IMR-90 (cell line): ENCODE results near the gene SH2D1B. TPM values are rescaled to one million over a fixed set of nuclear protein-coding genes. Genes with fewer than 3 reads are reported as not detected.

Source experiments
- ATAC-seq: fragments of 200-7000 bp; cut with Tn5 transposase; 2 replicates; pipeline ENCODE4 v1.9.1; 2020; ENCODE audit warnings: low read depth, mild to moderate bottlenecking, moderate library complexity
- BruUV-seq: library from RNA; stranded (reverse); fragments of 400-500 nt; replicated peaks from 2 replicates; lab custom pipeline; 2021; lab: Mats Ljungman, UMichigan
- CTCF ChIA-PET: fragments of 300-600 bp; formaldehyde crosslinking; extraction: SDS; loops from one replicate; lab custom pipeline; 2021; ENCODE audit warnings: antibody characterized with exemption; lab: Yijun Ruan, JAX
- POLR2A ChIA-PET: fragments of 300-600 bp; sonication (Branson Sonifier 250); formaldehyde crosslinking; loops from one replicate; lab custom pipeline; 2022; ENCODE audit warnings: antibody characterized with exemption; ENCODE audit not compliant: unreplicated experiment; lab: Charles Lee
- DNase-seq: peaks from one replicate; pipeline ENCODE4 v3.0.0; 2013
- H2AFZ ChIP-seq: replicated peaks from 2 replicates; pipeline ENCODE3; 2013; ENCODE audit warnings: low read length, mild to moderate bottlenecking; ENCODE audit not compliant: poor library complexity
- H2AK5ac ChIP-seq: 2 replicates; pipeline ENCODE4 v1.6.1; 2013; ENCODE audit warnings: low read depth, low read length, inconsistent platforms
- H2AK9ac ChIP-seq: replicated peaks from 2 replicates; pipeline ENCODE3; 2013; ENCODE audit warnings: mild to moderate bottlenecking, low read depth, low read length, moderate library complexity; ENCODE audit not compliant: poor library complexity
- H2BK120ac ChIP-seq: 2 replicates; pipeline ENCODE4 v1.6.1; 2013; ENCODE audit warnings: low read depth, low read length, inconsistent platforms
- H2BK15ac ChIP-seq: 3 replicates; pipeline ENCODE4 v1.6.1; 2013; ENCODE audit warnings: low read depth, low read length, inconsistent platforms
- H2BK20ac ChIP-seq: 2 replicates; pipeline ENCODE4 v1.6.1; 2013; ENCODE audit warnings: low read depth, mild to moderate bottlenecking, inconsistent platforms, low read length, moderate library complexity
- H2BK5ac ChIP-seq: 2 replicates; pipeline ENCODE4 v1.6.1; 2013; ENCODE audit warnings: mild to moderate bottlenecking, low read depth, low read length, inconsistent platforms; ENCODE audit not compliant: poor library complexity, severe bottlenecking
- H3K14ac ChIP-seq: replicated peaks from 2 replicates; pipeline ENCODE4 v1.6.1; 2013; ENCODE audit warnings: low read depth, low read length, inconsistent platforms
- H3K18ac ChIP-seq: 2 replicates; pipeline ENCODE4 v1.6.1; 2013; ENCODE audit warnings: low read depth, low read length, control low read depth
- H3K23ac ChIP-seq: 2 replicates; pipeline ENCODE4 v1.6.1; 2013; ENCODE audit warnings: low read depth, low read length, inconsistent platforms
- H3K27ac ChIP-seq: 2 replicates; pipeline ENCODE4 v1.5.1; 2013; ENCODE audit warnings: mild to moderate bottlenecking, control low read depth, low read length; ENCODE audit not compliant: insufficient read depth
- H3K27me3 ChIP-seq: 2 replicates; pipeline ENCODE4 v1.6.1; 2013; ENCODE audit warnings: low read length; ENCODE audit not compliant: control insufficient read depth, insufficient read depth
- H3K36me3 ChIP-seq: 2 replicates; pipeline ENCODE4 v1.6.1; 2013; ENCODE audit warnings: low read length, mixed read lengths; ENCODE audit not compliant: control insufficient read depth, insufficient read depth
- H3K4ac ChIP-seq: 2 replicates; pipeline ENCODE4 v1.6.1; 2013; ENCODE audit warnings: low read depth, low read length, inconsistent platforms
- H3K4me1 ChIP-seq: 2 replicates; pipeline ENCODE4 v1.6.1; 2013; ENCODE audit warnings: low read length, mixed read lengths; ENCODE audit not compliant: control insufficient read depth, insufficient read depth
- H3K4me2 ChIP-seq: 2 replicates; pipeline ENCODE4 v1.6.1; 2013; ENCODE audit warnings: low read depth, mild to moderate bottlenecking, control low read depth, low read length, moderate library complexity
- H3K4me3 ChIP-seq: 2 replicates; pipeline ENCODE4 v1.5.1; 2013; ENCODE audit warnings: low read depth, mild to moderate bottlenecking, control low read depth, low read length, moderate library complexity; ENCODE audit not compliant: insufficient read depth
- H3K56ac ChIP-seq: 2 replicates; pipeline ENCODE4 v1.6.1; 2013; ENCODE audit warnings: low read length, inconsistent platforms; ENCODE audit not compliant: insufficient read depth; ENCODE audit errors: extremely low read depth
- H3K79me1 ChIP-seq, 2 experiments: 2 replicates each; pipeline ENCODE4 v1.6.1; 2013; ENCODE audit warnings: low read length in 2 of 2, inconsistent platforms in 1 of 2, low read depth in 1 of 2
- H3K9ac ChIP-seq: 2 replicates; pipeline ENCODE4 v1.6.1; 2013; ENCODE audit warnings: low read depth, low read length, control low read depth
- H3K9me1 ChIP-seq: 2 replicates; pipeline ENCODE4 v1.6.1; 2013; ENCODE audit warnings: low read length, inconsistent platforms; ENCODE audit not compliant: insufficient read depth
- H3K9me3 ChIP-seq: 2 replicates; pipeline ENCODE4 v1.6.1; 2013; ENCODE audit warnings: low read length; ENCODE audit not compliant: control insufficient read depth, insufficient read depth
- H4K20me1 ChIP-seq: 2 replicates; pipeline ENCODE4 v1.6.1; 2013; ENCODE audit warnings: low read length, inconsistent platforms; ENCODE audit not compliant: insufficient read depth
- H4K5ac ChIP-seq: 2 replicates; pipeline ENCODE4 v1.6.1; 2013; ENCODE audit warnings: mild to moderate bottlenecking, low read depth, low read length, control low read depth
- H4K8ac ChIP-seq, 2 experiments: 2 replicates each; pipeline ENCODE4 v1.6.1; 2013; ENCODE audit warnings: low read depth in 2 of 2, low read length in 2 of 2, control low read depth in 1 of 2, inconsistent platforms in 1 of 2
- H4K91ac ChIP-seq: 2 replicates; pipeline ENCODE4 v1.6.1; 2013; ENCODE audit warnings: low read depth, low read length, inconsistent platforms; ENCODE audit not compliant: insufficient read depth
- BHLHE40 ChIP-seq: fragments of 150-350 bp; IDR thresholded peaks from 2 replicates; pipeline ENCODE4 v1.6.1; 2016; ENCODE audit warnings: mild to moderate bottlenecking, low read depth, low read length
- CEBPB ChIP-seq: IDR thresholded peaks from 2 replicates; pipeline ENCODE4 v1.6.1; 2012; ENCODE audit warnings: low read depth, low read length, improper control_type of control experiment
- CHD1 ChIP-seq: IDR thresholded peaks from 2 replicates; pipeline ENCODE4 v1.6.1; 2012; ENCODE audit warnings: low read depth, low read length, improper control_type of control experiment
- MAFK ChIP-seq: IDR thresholded peaks from 2 replicates; pipeline ENCODE4 v1.6.1; 2012; ENCODE audit warnings: low read depth, low read length, improper control_type of control experiment
- MAZ ChIP-seq: IDR thresholded peaks from 2 replicates; pipeline ENCODE4 v1.6.1; 2012; ENCODE audit warnings: low read depth, mild to moderate bottlenecking, low read length, improper control_type of control experiment, moderate library complexity, borderline replicate concordance
- MXI1 ChIP-seq: IDR thresholded peaks from 2 replicates; pipeline ENCODE4 v1.6.1; 2012; ENCODE audit warnings: low read depth, mild to moderate bottlenecking, low read length, moderate library complexity, borderline replicate concordance
- NFE2L2 ChIP-seq: fragments of 150-350 bp; IDR thresholded peaks from 2 replicates; pipeline ENCODE4 v1.6.1; 2016; ENCODE audit warnings: low read depth, mild to moderate bottlenecking, low read length
- POLR2A ChIP-seq: IDR thresholded peaks from 2 replicates; pipeline ENCODE4 v1.6.1; 2012; ENCODE audit warnings: mild to moderate bottlenecking, low read depth, low read length
- RAD21 ChIP-seq: IDR thresholded peaks from 2 replicates; pipeline ENCODE4 v1.6.1; 2012; ENCODE audit warnings: low read length, improper control_type of control experiment
- RCOR1 ChIP-seq: IDR thresholded peaks from 2 replicates; pipeline ENCODE4 v1.6.1; 2012; ENCODE audit warnings: mild to moderate bottlenecking, low read length, improper control_type of control experiment; ENCODE audit not compliant: insufficient replicate concordance
- RFX5 ChIP-seq: IDR thresholded peaks from 2 replicates; pipeline ENCODE4 v1.8.0; 2012; ENCODE audit warnings: low read depth, mild to moderate bottlenecking, low read length, moderate library complexity
- SMC3 ChIP-seq: fragments of 150-350 bp; IDR thresholded peaks from 2 replicates; pipeline ENCODE4 v1.6.1; 2016; ENCODE audit warnings: low read depth, mild to moderate bottlenecking, antibody characterized with exemption, low read length, moderate library complexity
- WGBS, 2 experiments: methylation state at CpG; one replicate each; pipeline versions ENCODE4 v1.1.5 to v1.1.7; 2013; ENCODE audit warnings: missing lambda C conversion rate in 2 of 2; ENCODE audit not compliant: insufficient read length in 1 of 2; ENCODE audit errors: extremely low coverage in 2 of 2; 5-methylcytosine and 5-hydroxymethylcytosine counted together
- dilution Hi-C: fragments of 300-500 bp; cut with HindIII; formaldehyde crosslinking; loops from one replicate; pipeline ENCODE4 v1.14.3; 2018; ENCODE audit warnings: low sequenced_read_pairs; ENCODE audit not compliant: unreplicated experiment
- in situ Hi-C: fragments of 300-500 bp; cut with MboI; formaldehyde crosslinking; loops from 3 replicates; pipeline ENCODE4 v1.14.3; 2019; ENCODE audit warnings: low sequenced_read_pairs, inconsistent platforms, mixed read lengths
- intact Hi-C: fragments of 100-400 bp; cut with micrococcal nuclease; formaldehyde crosslinking; loops from 2 replicates; pipeline ENCODE4 v1.10.0; 2022
- polyA plus RNA-seq, 3 experiments: library from polyadenylated mRNA; depleted of rRNA; stranded (reverse); fragments of >200 nt; gene quantifications; 2 replicates each; pipeline ENCODE4 v1.2.3, GENCODE V29; 2012; ENCODE audit warnings: low replicate concordance in 1 of 3
- total RNA-seq: library from RNA; depleted of rRNA; stranded (reverse); fragments of >200 nt; gene quantifications from 2 replicates; pipeline ENCODE4 v1.2.3, GENCODE V29; 2012
- TF ChIP-seq, protein P1 (sequence below): fragments of 150-350 bp; IDR thresholded peaks from 2 replicates; pipeline ENCODE4 v1.6.1; 2016; ENCODE audit warnings: low read depth, mild to moderate bottlenecking, low read length, moderate library complexity, borderline replicate concordance
- TF ChIP-seq, protein P2 (sequence below): fragments of 150-350 bp; IDR thresholded peaks from 2 replicates; pipeline ENCODE4 v1.6.1; 2017; ENCODE audit warnings: mild to moderate bottlenecking, antibody characterized with exemption, low read length, low read depth
- TF ChIP-seq, protein P3 (sequence below): conservative IDR thresholded peaks from 2 replicates; pipeline ENCODE4 v1.5.1; 2012; ENCODE audit warnings: mild to moderate bottlenecking, low read depth, low read length, improper control_type of control experiment

Gene SH2D1B
- total and polyA plus RNA-seq, 2 of the 4 experiments (the other 2 are of a cell fraction) = 0.03 to 0.18 TPM

DNA sequence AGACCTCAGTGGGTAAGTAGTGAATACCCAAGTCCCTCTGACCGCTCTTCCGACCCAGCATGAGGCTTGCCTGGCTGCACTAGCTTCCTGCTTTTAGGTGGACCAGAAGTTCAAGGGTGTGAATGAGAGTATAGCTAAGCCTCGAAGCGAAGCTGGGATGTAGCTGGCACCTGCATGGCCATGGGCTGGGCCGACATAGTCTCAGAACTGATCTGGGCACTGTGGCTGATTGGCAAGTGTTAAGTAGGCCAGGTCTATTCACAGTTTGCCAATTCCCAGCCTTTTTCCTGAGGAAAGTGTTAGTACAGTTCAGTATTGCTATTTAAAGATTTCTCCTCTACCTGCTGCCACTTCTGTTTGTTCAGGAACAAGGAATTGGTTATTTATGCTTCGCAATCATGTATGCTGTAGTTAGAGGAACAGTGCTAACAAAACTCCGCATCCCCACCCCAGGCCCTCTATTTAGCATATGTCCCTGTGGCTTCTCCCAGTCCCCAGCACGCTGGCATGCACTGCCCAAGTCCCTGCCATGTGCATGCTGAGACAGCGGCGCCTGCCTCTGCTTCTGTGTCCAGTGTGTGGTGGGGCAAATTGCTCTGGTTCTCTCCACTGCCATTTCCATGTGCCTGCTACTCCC is 51.6 kb downstream of the SH2D1B start:
- Histone ChIP-seq H3K27ac (no peak overlapping the region), H3K9ac (no peak overlapping the region), H2BK15ac (no peak overlapping the region), H3K36me3 (no peaks in the 10 kb centered on the region), H2BK120ac (no peak overlapping the region), H3K9me1 (no peaks in the 10 kb centered on the region; the same call in 1 of the 2 replicates), H4K5ac (no peak overlapping the region), H3K4me2 (no peak overlapping the region), H3K9me3 (no peaks in the 10 kb centered on the region), H4K91ac (no peak overlapping the region), H2AFZ (no peak overlapping the region), H3K23ac (no peak overlapping the region), H4K20me1 (no peaks in the 10 kb centered on the region), H3K4ac (no peak overlapping the region), H3K56ac (no peak overlapping the region), H3K14ac (no peak overlapping the region), H4K8ac (no peak overlapping the region), H3K4me3 (no peak overlapping the region), H3K4me1 (no peaks in the 10 kb centered on the region), H2AK9ac (no peak overlapping the region), H3K18ac (no peak overlapping the region), H2BK20ac (no peak overlapping the region), H3K27me3 (peaks cover 10% of the 10 kb centered on the region), H3K79me1 (no peaks in the 10 kb centered on the region), H2BK5ac (no peak overlapping the region), H2AK5ac (no peak overlapping the region)
- in situ Hi-C loops = no loop called here
- no TSS peak for BruUV-seq
- dilution Hi-C loops = no loop called here
- ATAC-seq = no peak
- intact Hi-C loops = no loop called here
- no peak for DNase-seq
- WGBS, 2 experiments = 74% methylated on average over 3 of the region's 10 CpGs; no CpG with 5 or more reads in 1 of the 2 experiments
- no peak for TF ChIP-seq RCOR1
- TF ChIP-seq NFE2L2 = no peak
- no peak for TF ChIP-seq MXI1
- TF ChIP-seq, protein P1, sequence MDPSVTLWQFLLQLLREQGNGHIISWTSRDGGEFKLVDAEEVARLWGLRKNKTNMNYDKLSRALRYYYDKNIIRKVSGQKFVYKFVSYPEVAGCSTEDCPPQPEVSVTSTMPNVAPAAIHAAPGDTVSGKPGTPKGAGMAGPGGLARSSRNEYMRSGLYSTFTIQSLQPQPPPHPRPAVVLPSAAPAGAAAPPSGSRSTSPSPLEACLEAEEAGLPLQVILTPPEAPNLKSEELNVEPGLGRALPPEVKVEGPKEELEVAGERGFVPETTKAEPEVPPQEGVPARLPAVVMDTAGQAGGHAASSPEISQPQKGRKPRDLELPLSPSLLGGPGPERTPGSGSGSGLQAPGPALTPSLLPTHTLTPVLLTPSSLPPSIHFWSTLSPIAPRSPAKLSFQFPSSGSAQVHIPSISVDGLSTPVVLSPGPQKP = no peak
- TF ChIP-seq CEBPB = no peak
- no peak for TF ChIP-seq CHD1
- no peak for TF ChIP-seq POLR2A
- TF ChIP-seq MAFK = no peak
- TF ChIP-seq, protein P2, sequence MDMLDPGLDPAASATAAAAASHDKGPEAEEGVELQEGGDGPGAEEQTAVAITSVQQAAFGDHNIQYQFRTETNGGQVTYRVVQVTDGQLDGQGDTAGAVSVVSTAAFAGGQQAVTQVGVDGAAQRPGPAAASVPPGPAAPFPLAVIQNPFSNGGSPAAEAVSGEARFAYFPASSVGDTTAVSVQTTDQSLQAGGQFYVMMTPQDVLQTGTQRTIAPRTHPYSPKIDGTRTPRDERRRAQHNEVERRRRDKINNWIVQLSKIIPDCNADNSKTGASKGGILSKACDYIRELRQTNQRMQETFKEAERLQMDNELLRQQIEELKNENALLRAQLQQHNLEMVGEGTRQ = no peak
- no peak for TF ChIP-seq MAZ
- no peak for TF ChIP-seq RFX5
- no peak for TF ChIP-seq RAD21
- no peak for TF ChIP-seq BHLHE40
- TF ChIP-seq SMC3 = no peak
- TF ChIP-seq, protein P3, sequence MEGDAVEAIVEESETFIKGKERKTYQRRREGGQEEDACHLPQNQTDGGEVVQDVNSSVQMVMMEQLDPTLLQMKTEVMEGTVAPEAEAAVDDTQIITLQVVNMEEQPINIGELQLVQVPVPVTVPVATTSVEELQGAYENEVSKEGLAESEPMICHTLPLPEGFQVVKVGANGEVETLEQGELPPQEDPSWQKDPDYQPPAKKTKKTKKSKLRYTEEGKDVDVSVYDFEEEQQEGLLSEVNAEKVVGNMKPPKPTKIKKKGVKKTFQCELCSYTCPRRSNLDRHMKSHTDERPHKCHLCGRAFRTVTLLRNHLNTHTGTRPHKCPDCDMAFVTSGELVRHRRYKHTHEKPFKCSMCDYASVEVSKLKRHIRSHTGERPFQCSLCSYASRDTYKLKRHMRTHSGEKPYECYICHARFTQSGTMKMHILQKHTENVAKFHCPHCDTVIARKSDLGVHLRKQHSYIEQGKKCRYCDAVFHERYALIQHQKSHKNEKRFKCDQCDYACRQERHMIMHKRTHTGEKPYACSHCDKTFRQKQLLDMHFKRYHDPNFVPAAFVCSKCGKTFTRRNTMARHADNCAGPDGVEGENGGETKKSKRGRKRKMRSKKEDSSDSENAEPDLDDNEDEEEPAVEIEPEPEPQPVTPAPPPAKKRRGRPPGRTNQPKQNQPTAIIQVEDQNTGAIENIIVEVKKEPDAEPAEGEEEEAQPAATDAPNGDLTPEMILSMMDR = no peak
- ChIA-PET CTCF (no interaction called here), POLR2A (no interaction called here)
